IMR-90 (cell line): ENCODE data around the gene OR2G2. TPM values are rescaled to one million over a fixed set of nuclear protein-coding genes. Genes with fewer than 3 reads are reported as not detected.

ENCODE experiments used
- ATAC-seq: fragments of 200-7000 bp; cut with Tn5 transposase; 2 replicates; pipeline ENCODE4 v1.9.1; 2020; ENCODE audit warnings: low read depth, mild to moderate bottlenecking, moderate library complexity
- BruUV-seq: library from RNA; stranded (reverse); fragments of 400-500 nt; replicated peaks from 2 replicates; lab custom pipeline; 2021; lab: Mats Ljungman, UMichigan
- CTCF ChIA-PET: fragments of 300-600 bp; formaldehyde crosslinking; extraction: SDS; loops from one replicate; lab custom pipeline; 2021; ENCODE audit warnings: antibody characterized with exemption; lab: Yijun Ruan, JAX
- POLR2A ChIA-PET: fragments of 300-600 bp; sonication (Branson Sonifier 250); formaldehyde crosslinking; loops from one replicate; lab custom pipeline; 2022; ENCODE audit warnings: antibody characterized with exemption; ENCODE audit not compliant: unreplicated experiment; lab: Charles Lee
- DNase-seq: peaks from one replicate; pipeline ENCODE4 v3.0.0; 2013
- H2AFZ ChIP-seq: replicated peaks from 2 replicates; pipeline ENCODE3; 2013; ENCODE audit warnings: low read length, mild to moderate bottlenecking; ENCODE audit not compliant: poor library complexity
- H2AK5ac ChIP-seq: 2 replicates; pipeline ENCODE4 v1.6.1; 2013; ENCODE audit warnings: low read depth, low read length, inconsistent platforms
- H2AK9ac ChIP-seq: replicated peaks from 2 replicates; pipeline ENCODE3; 2013; ENCODE audit warnings: mild to moderate bottlenecking, low read depth, low read length, moderate library complexity; ENCODE audit not compliant: poor library complexity
- H2BK120ac ChIP-seq: 2 replicates; pipeline ENCODE4 v1.6.1; 2013; ENCODE audit warnings: low read depth, low read length, inconsistent platforms
- H2BK15ac ChIP-seq: 3 replicates; pipeline ENCODE4 v1.6.1; 2013; ENCODE audit warnings: low read depth, low read length, inconsistent platforms
- H2BK20ac ChIP-seq: 2 replicates; pipeline ENCODE4 v1.6.1; 2013; ENCODE audit warnings: low read depth, mild to moderate bottlenecking, inconsistent platforms, low read length, moderate library complexity
- H2BK5ac ChIP-seq: 2 replicates; pipeline ENCODE4 v1.6.1; 2013; ENCODE audit warnings: mild to moderate bottlenecking, low read depth, low read length, inconsistent platforms; ENCODE audit not compliant: poor library complexity, severe bottlenecking
- H3K14ac ChIP-seq: replicated peaks from 2 replicates; pipeline ENCODE4 v1.6.1; 2013; ENCODE audit warnings: low read depth, low read length, inconsistent platforms
- H3K18ac ChIP-seq: 2 replicates; pipeline ENCODE4 v1.6.1; 2013; ENCODE audit warnings: low read depth, low read length, control low read depth
- H3K23ac ChIP-seq: 2 replicates; pipeline ENCODE4 v1.6.1; 2013; ENCODE audit warnings: low read depth, low read length, inconsistent platforms
- H3K27ac ChIP-seq: 2 replicates; pipeline ENCODE4 v1.5.1; 2013; ENCODE audit warnings: mild to moderate bottlenecking, control low read depth, low read length; ENCODE audit not compliant: insufficient read depth
- H3K27me3 ChIP-seq: 2 replicates; pipeline ENCODE4 v1.6.1; 2013; ENCODE audit warnings: low read length; ENCODE audit not compliant: control insufficient read depth, insufficient read depth
- H3K36me3 ChIP-seq: 2 replicates; pipeline ENCODE4 v1.6.1; 2013; ENCODE audit warnings: low read length, mixed read lengths; ENCODE audit not compliant: control insufficient read depth, insufficient read depth
- H3K4ac ChIP-seq: 2 replicates; pipeline ENCODE4 v1.6.1; 2013; ENCODE audit warnings: low read depth, low read length, inconsistent platforms
- H3K4me1 ChIP-seq: 2 replicates; pipeline ENCODE4 v1.6.1; 2013; ENCODE audit warnings: low read length, mixed read lengths; ENCODE audit not compliant: control insufficient read depth, insufficient read depth
- H3K4me2 ChIP-seq: 2 replicates; pipeline ENCODE4 v1.6.1; 2013; ENCODE audit warnings: low read depth, mild to moderate bottlenecking, control low read depth, low read length, moderate library complexity
- H3K4me3 ChIP-seq: 2 replicates; pipeline ENCODE4 v1.5.1; 2013; ENCODE audit warnings: low read depth, mild to moderate bottlenecking, control low read depth, low read length, moderate library complexity; ENCODE audit not compliant: insufficient read depth
- H3K56ac ChIP-seq: 2 replicates; pipeline ENCODE4 v1.6.1; 2013; ENCODE audit warnings: low read length, inconsistent platforms; ENCODE audit not compliant: insufficient read depth; ENCODE audit errors: extremely low read depth
- H3K79me1 ChIP-seq, 2 experiments: 2 replicates each; pipeline ENCODE4 v1.6.1; 2013; ENCODE audit warnings: low read length in 2 of 2, inconsistent platforms in 1 of 2, low read depth in 1 of 2
- H3K9ac ChIP-seq: 2 replicates; pipeline ENCODE4 v1.6.1; 2013; ENCODE audit warnings: low read depth, low read length, control low read depth
- H3K9me1 ChIP-seq: 2 replicates; pipeline ENCODE4 v1.6.1; 2013; ENCODE audit warnings: low read length, inconsistent platforms; ENCODE audit not compliant: insufficient read depth
- H3K9me3 ChIP-seq: 2 replicates; pipeline ENCODE4 v1.6.1; 2013; ENCODE audit warnings: low read length; ENCODE audit not compliant: control insufficient read depth, insufficient read depth
- H4K20me1 ChIP-seq: 2 replicates; pipeline ENCODE4 v1.6.1; 2013; ENCODE audit warnings: low read length, inconsistent platforms; ENCODE audit not compliant: insufficient read depth
- H4K5ac ChIP-seq: 2 replicates; pipeline ENCODE4 v1.6.1; 2013; ENCODE audit warnings: mild to moderate bottlenecking, low read depth, low read length, control low read depth
- H4K8ac ChIP-seq, 2 experiments: 2 replicates each; pipeline ENCODE4 v1.6.1; 2013; ENCODE audit warnings: low read depth in 2 of 2, low read length in 2 of 2, control low read depth in 1 of 2, inconsistent platforms in 1 of 2
- H4K91ac ChIP-seq: 2 replicates; pipeline ENCODE4 v1.6.1; 2013; ENCODE audit warnings: low read depth, low read length, inconsistent platforms; ENCODE audit not compliant: insufficient read depth
- BHLHE40 ChIP-seq: fragments of 150-350 bp; IDR thresholded peaks from 2 replicates; pipeline ENCODE4 v1.6.1; 2016; ENCODE audit warnings: mild to moderate bottlenecking, low read depth, low read length
- CEBPB ChIP-seq: IDR thresholded peaks from 2 replicates; pipeline ENCODE4 v1.6.1; 2012; ENCODE audit warnings: low read depth, low read length, improper control_type of control experiment
- RAD21 ChIP-seq: IDR thresholded peaks from 2 replicates; pipeline ENCODE4 v1.6.1; 2012; ENCODE audit warnings: low read length, improper control_type of control experiment
- WGBS, 2 experiments: methylation state at CpG; one replicate each; pipeline versions ENCODE4 v1.1.5 to v1.1.7; 2013; ENCODE audit warnings: missing lambda C conversion rate in 2 of 2; ENCODE audit not compliant: insufficient read length in 1 of 2; ENCODE audit errors: extremely low coverage in 2 of 2; 5-methylcytosine and 5-hydroxymethylcytosine counted together
- dilution Hi-C: fragments of 300-500 bp; cut with HindIII; formaldehyde crosslinking; loops from one replicate; pipeline ENCODE4 v1.14.3; 2018; ENCODE audit warnings: low sequenced_read_pairs; ENCODE audit not compliant: unreplicated experiment
- in situ Hi-C: fragments of 300-500 bp; cut with MboI; formaldehyde crosslinking; loops from 3 replicates; pipeline ENCODE4 v1.14.3; 2019; ENCODE audit warnings: low sequenced_read_pairs, inconsistent platforms, mixed read lengths
- intact Hi-C: fragments of 100-400 bp; cut with micrococcal nuclease; formaldehyde crosslinking; loops from 2 replicates; pipeline ENCODE4 v1.10.0; 2022
- polyA plus RNA-seq, 3 experiments: library from polyadenylated mRNA; depleted of rRNA; stranded (reverse); fragments of >200 nt; gene quantifications; 2 replicates each; pipeline ENCODE4 v1.2.3, GENCODE V29; 2012; ENCODE audit warnings: low replicate concordance in 1 of 3
- total RNA-seq: library from RNA; depleted of rRNA; stranded (reverse); fragments of >200 nt; gene quantifications from 2 replicates; pipeline ENCODE4 v1.2.3, GENCODE V29; 2012
- TF ChIP-seq, protein P1 (sequence below): fragments of 150-350 bp; IDR thresholded peaks from 2 replicates; pipeline ENCODE4 v1.6.1; 2017; ENCODE audit warnings: mild to moderate bottlenecking, antibody characterized with exemption, low read length, low read depth

OR2G2 gene
- total and polyA plus RNA-seq, 2 of the 4 experiments (the other 2 are of a cell fraction): not detected

GRCh38 chr1:247638011-247638410 is 49.9 kb downstream of the OR2G2 start:
- Histone ChIP-seq H4K5ac (no peak overlapping the region), H3K79me1 (no peaks in the 10 kb centered on the region), H2AK5ac (no peak overlapping the region), H3K9me3 (peaks cover 23% of the 10 kb centered on the region), H4K8ac (no peak overlapping the region), H2BK5ac (no peak overlapping the region), H3K36me3 (no peaks in the 10 kb centered on the region), H3K18ac (no peak overlapping the region), H3K4ac (no peak overlapping the region), H3K4me3 (no peak overlapping the region), H3K27ac (no peak overlapping the region), H3K9me1 (no peaks in the 10 kb centered on the region), H4K20me1 (no peaks in the 10 kb centered on the region), H3K23ac (no peak overlapping the region), H2BK20ac (no peak overlapping the region), H2AK9ac (no peak overlapping the region), H3K4me2 (no peak overlapping the region), H3K56ac (no peak overlapping the region), H2AFZ (no peak overlapping the region), H2BK15ac (no peak overlapping the region), H3K9ac (no peak overlapping the region), H3K4me1 (no peaks in the 10 kb centered on the region), H3K14ac (no peak overlapping the region), H3K27me3 (no peaks in the 10 kb centered on the region), H2BK120ac (no peak overlapping the region), H4K91ac (no peak overlapping the region)
- ATAC-seq: no peak
- in situ Hi-C loops (no loop called here), dilution Hi-C loops (no loop called here), intact Hi-C loops (no loop called here)
- DNase-seq: no peak
- TF ChIP-seq BHLHE40 (no peak), CEBPB (no peak), RAD21 (no peak)
- TF ChIP-seq, protein P1, sequence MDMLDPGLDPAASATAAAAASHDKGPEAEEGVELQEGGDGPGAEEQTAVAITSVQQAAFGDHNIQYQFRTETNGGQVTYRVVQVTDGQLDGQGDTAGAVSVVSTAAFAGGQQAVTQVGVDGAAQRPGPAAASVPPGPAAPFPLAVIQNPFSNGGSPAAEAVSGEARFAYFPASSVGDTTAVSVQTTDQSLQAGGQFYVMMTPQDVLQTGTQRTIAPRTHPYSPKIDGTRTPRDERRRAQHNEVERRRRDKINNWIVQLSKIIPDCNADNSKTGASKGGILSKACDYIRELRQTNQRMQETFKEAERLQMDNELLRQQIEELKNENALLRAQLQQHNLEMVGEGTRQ: no peak
- 44% methylated on average over 1 of the region's 4 CpGs; no CpG with 5 or more reads in 1 of the 2 experiments for WGBS, 2 experiments
- ChIA-PET CTCF (no interaction called here), POLR2A (no interaction called here)
- BruUV-seq: no TSS peak
